ENCODE data around the gene EXOG. TPM values are rescaled to one million over a fixed set of nuclear protein-coding genes. Genes with fewer than 3 reads are reported as not detected.

Gene EXOG
- polyA plus RNA-seq, 1 experiment = 19.3 TPM

GRCh38 chr3:38473229-38473628 is 22.9 kb upstream of the EXOG start:
- Histone ChIP-seq H3K4me3 (ENCODE audit: low read depth, low read length) (no peak overlapping the region), H3K27ac (ENCODE audit: low read depth, low read length) (no peak overlapping the region), H3K9me3 (ENCODE audit: control insufficient read depth, insufficient read depth, low read length) (no peaks in the 10 kb centered on the region; the same call in 1 of the 2 replicates), H3K27me3 (ENCODE audit: control insufficient read depth, insufficient read depth, low read length) (no peaks in the 10 kb centered on the region)
- POLR2A ChIA-PET = no interaction called here
- CTCF ChIA-PET = interaction anchor here (2.2 kb wide), 1 partner anchor 127 kb away, joined by 9 read pairs; the partner anchor contains the start of gene XYLB
- TF ChIP-seq CTCF (IDR thresholded peaks at IDR 0.05; ENCODE audit: low read depth, low read length) = no peak
- no peak for DNase-seq (ENCODE audit: low read depth, low spot score)

GRCh38 chr3:38474928-38475605 is 21.1 kb upstream of the EXOG start:
- Histone ChIP-seq H3K27me3 (ENCODE audit: control insufficient read depth, insufficient read depth, low read length) (no peaks in the 10 kb centered on the region), H3K9me3 (ENCODE audit: control insufficient read depth, insufficient read depth, low read length) (no peaks in the 10 kb centered on the region; the same call in 1 of the 2 replicates), H3K4me3 (ENCODE audit: low read depth, low read length) (no peak overlapping the region), H3K27ac (ENCODE audit: low read depth, low read length) (no peak overlapping the region)
- POLR2A ChIA-PET = no interaction called here
- DNase-seq (ENCODE audit: low read depth, low spot score) = no peak
- CTCF ChIA-PET = interaction anchor here (2.2 kb wide), 1 partner anchor 129 kb away, joined by 9 read pairs; the partner anchor contains the start of gene XYLB
- TF ChIP-seq CTCF (IDR thresholded peaks at IDR 0.05; ENCODE audit: low read depth, low read length) = no peak

- no peaks in the 10 kb centered on the region; the same call in 1 of the 2 replicates for H3K9me3 ChIP-seq (ENCODE audit: control insufficient read depth, insufficient read depth, low read length)
- no peak for DNase-seq (ENCODE audit: low read depth, low spot score)
- TF ChIP-seq CTCF (IDR thresholded peaks at IDR 0.05; ENCODE audit: low read depth, low read length) = no peak
- no peaks in the 10 kb centered on the region for H3K27me3 ChIP-seq (ENCODE audit: control insufficient read depth, insufficient read depth, low read length)
- ChIA-PET CTCF (no interaction called here), POLR2A (no interaction called here)
- H3K27ac ChIP-seq (ENCODE audit: low read depth, low read length) = no peak overlapping the region
- H3K4me3 ChIP-seq (ENCODE audit: low read depth, low read length) = no peak overlapping the region
Measured at GRCh38 chr3:38475716-38476115, 20.4 kb upstream of the EXOG start.

GRCh38 chr3:38476157-38476756 is 19.9 kb upstream of the EXOG start:
- ChIA-PET POLR2A (no interaction called here), CTCF (no interaction called here)
- Histone ChIP-seq H3K9me3 (ENCODE audit: control insufficient read depth, insufficient read depth, low read length) (no peaks in the 10 kb centered on the region; the same call in 1 of the 2 replicates), H3K4me3 (ENCODE audit: low read depth, low read length) (no peak overlapping the region), H3K27me3 (ENCODE audit: control insufficient read depth, insufficient read depth, low read length) (no peaks in the 10 kb centered on the region), H3K27ac (ENCODE audit: low read depth, low read length) (no peak overlapping the region)
- TF ChIP-seq CTCF (IDR thresholded peaks at IDR 0.05; ENCODE audit: low read depth, low read length) = no peak
- DNase-seq (ENCODE audit: low read depth, low spot score) = no peak

GRCh38 chr3:38477057-38477820 is 18.9 kb upstream of the EXOG start:
- Histone ChIP-seq H3K9me3 (ENCODE audit: control insufficient read depth, insufficient read depth, low read length) (no peaks in the 10 kb centered on the region; the same call in 1 of the 2 replicates), H3K4me3 (ENCODE audit: low read depth, low read length) (no peak overlapping the region), H3K27ac (ENCODE audit: low read depth, low read length) (no peak overlapping the region), H3K27me3 (ENCODE audit: control insufficient read depth, insufficient read depth, low read length) (no peaks in the 10 kb centered on the region)
- ChIA-PET POLR2A (no interaction called here), CTCF (no interaction called here)
- no peak for TF ChIP-seq CTCF (IDR thresholded peaks at IDR 0.05; ENCODE audit: low read depth, low read length)
- DNase-seq (ENCODE audit: low read depth, low spot score) = no peak

Data from AG04450 (cell line).